NCI-H187 treated with DMSO at 0.1 percent for 48 hours (cell line): Measurements from ENCODE around the gene TANC2.

Experiments used
- DNase-seq: peaks from one replicate; lab custom pipeline; 2025; lab: John Stamatoyannopoulos, UW

TANC2 gene

DNA sequence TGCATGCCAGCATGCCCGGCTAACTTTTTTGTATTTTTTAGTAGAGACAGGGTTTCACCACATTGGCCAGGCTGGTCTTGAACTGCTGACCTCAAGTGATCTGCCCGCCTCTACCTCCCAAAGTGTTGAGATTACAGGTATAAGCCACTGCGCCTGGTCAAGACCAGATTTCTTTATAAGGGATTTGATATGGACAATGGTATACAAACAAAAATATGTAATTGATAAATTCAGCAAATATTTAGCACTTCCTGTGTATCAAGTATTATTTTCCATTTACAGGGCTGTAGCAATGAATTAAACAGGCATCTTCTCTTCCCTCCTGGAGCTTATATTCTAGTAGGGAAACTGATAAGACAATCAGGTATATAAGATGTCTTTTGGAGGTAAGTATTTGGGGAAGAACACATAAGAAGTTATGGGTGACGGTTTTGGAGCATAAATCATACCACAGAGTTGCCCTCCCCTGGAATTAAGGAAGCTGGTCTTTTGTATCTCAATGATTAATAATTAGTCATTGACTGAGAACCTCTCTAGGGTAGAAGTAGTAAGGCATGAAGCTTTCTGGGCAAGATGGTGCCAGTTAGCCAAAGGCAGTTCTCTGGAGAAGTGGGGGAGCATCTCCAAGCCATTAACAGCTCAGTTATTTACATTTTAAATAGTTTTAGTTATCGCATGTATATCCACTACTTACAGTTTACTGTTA lies 35.8 kb downstream of the TANC2 start:
- DNase-seq, result no peak

DNA sequence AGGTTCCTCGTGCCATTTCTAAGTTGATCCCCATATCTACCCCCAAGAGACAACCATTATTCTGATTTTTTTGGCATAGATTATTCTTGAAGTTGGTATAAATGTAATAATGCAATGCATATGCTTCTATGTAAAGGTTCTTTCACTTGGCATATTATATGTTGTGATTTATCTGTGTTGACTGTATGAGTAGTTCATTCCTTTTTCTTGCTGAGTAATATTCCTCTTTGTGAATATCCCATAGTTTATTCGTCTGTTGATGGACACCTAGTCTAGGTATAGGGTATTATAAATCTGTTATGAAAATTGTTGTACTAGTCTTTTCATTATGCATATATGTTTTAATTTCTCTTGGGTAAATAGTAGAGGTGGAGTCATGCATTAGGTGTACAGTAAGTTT lies 36.6 kb downstream of the TANC2 start:
- no peak for DNase-seq

- no peak for DNase-seq
Observed at GRCh38 chr17:63015824-63016223, 49.8 kb downstream of the TANC2 start.
